SK-N-SH (cell line): ENCODE data around the gene RASSF1. TPM values are rescaled to one million over a fixed set of nuclear protein-coding genes. Genes with fewer than 3 reads are reported as not detected.
"Not testable (repeated sequence)": the region's sequence is repeated elsewhere in the genome, so short reads cannot be mapped to it uniquely, and the experiment has no call there.

ENCODE experiments used
- CTCF ChIA-PET: fragments of 300-600, 350-600 bp; formaldehyde crosslinking; extraction: SDS; loops from one replicate; lab custom pipeline; 2021; lab: Yijun Ruan, JAX
- POLR2A ChIA-PET: fragments of 350-600 bp; sonication (Branson Sonifier 250); formaldehyde crosslinking; extraction: SDS; loops from one replicate; lab custom pipeline; 2020; ENCODE audit warnings: antibody characterized with exemption, inconsistent platforms; lab: Yijun Ruan, JAX
- DNase-seq: peaks from one replicate; pipeline ENCODE4 v3.0.0; 2012
- H2AFZ ChIP-seq: fragments of 200-600 bp; sonication (generic); 2 replicates; pipeline ENCODE4 v1.8.1; 2016; ENCODE audit warnings: antibody characterized with exemption, mild to moderate bottlenecking, low read depth
- H3F3A ChIP-seq: fragments of 200-600 bp; sonication (generic); replicated peaks from 2 replicates; pipeline ENCODE3; 2016; ENCODE audit warnings: antibody characterized with exemption, mild to moderate bottlenecking; ENCODE audit not compliant: insufficient read depth
- H3K27ac ChIP-seq, 2 experiments: fragments of 200-500 bp in 1 of 2; fragments of 200-600 bp in 1 of 2; sonication (Bioruptor generic) in 1 of 2; sonication (generic), shearing (Covaris generic) in 1 of 2; 2 replicates each; pipeline versions ENCODE4 v1.5.1 to v1.6.1; 2014 to 2016; ENCODE audit warnings: low read depth in 2 of 2, inconsistent platforms in 1 of 2, low read length in 1 of 2, mild to moderate bottlenecking in 1 of 2, mixed read lengths in 1 of 2
- H3K27me3 ChIP-seq: fragments of 200-600 bp; sonication (generic), shearing (Covaris generic); 2 replicates; pipeline ENCODE4 v1.6.1; 2016; ENCODE audit warnings: mixed run types; ENCODE audit not compliant: insufficient read depth
- H3K36me3 ChIP-seq, 2 experiments: fragments of 200-500 bp in 1 of 2; fragments of 200-600 bp in 1 of 2; sonication (Bioruptor generic) in 1 of 2; sonication (generic) in 1 of 2; replicated peaks in 1 of 2; 2 replicates each; pipeline versions ENCODE3 to v1.5.1; 2014 to 2016; ENCODE audit warnings: low read length in 1 of 2, mild to moderate bottlenecking in 1 of 2; ENCODE audit not compliant: insufficient read depth in 2 of 2, control insufficient read depth in 1 of 2
- H3K4me1 ChIP-seq, 2 experiments: fragments of 200-500 bp in 1 of 2; fragments of 200-600 bp in 1 of 2; sonication (Bioruptor generic) in 1 of 2; sonication (generic), shearing (Covaris generic) in 1 of 2; 2 replicates each; pipeline versions ENCODE4 v1.5.1 to v1.6.1; 2014 to 2016; ENCODE audit warnings: low read depth in 1 of 2, low read length in 1 of 2, mixed run types in 1 of 2; ENCODE audit not compliant: insufficient read depth in 2 of 2, control insufficient read depth in 1 of 2
- H3K4me2 ChIP-seq: fragments of 200-600 bp; sonication (generic), shearing (Covaris generic); 2 replicates; pipeline ENCODE4 v1.6.1; 2017; ENCODE audit warnings: mixed run types
- H3K4me3 ChIP-seq, 2 experiments: fragments of 200-500 bp in 1 of 2; fragments of 200-600 bp in 1 of 2; sonication (Bioruptor generic) in 1 of 2; sonication (generic), shearing (Covaris generic) in 1 of 2; 2 replicates each; pipeline versions ENCODE4 v1.5.1 to v1.8.1; 2014 to 2016; ENCODE audit warnings: low read depth in 2 of 2, inconsistent platforms in 1 of 2, low read length in 1 of 2, mild to moderate bottlenecking in 1 of 2, mixed read lengths in 1 of 2, moderate library complexity in 1 of 2
- H3K79me2 ChIP-seq: fragments of 200-600 bp; sonication (generic); 2 replicates; pipeline ENCODE4 v1.8.1; 2017; ENCODE audit warnings: mild to moderate bottlenecking; ENCODE audit not compliant: insufficient read depth
- H3K9ac ChIP-seq: fragments of 200-600 bp; sonication (generic); 2 replicates; pipeline ENCODE4 v1.6.1; 2017; ENCODE audit warnings: mixed run types
- H3K9me2 ChIP-seq: fragments of 200-600 bp; sonication (generic); 2 replicates; pipeline ENCODE4 v1.6.1; 2017; ENCODE audit warnings: mixed run types
- H3K9me3 ChIP-seq: fragments of 200-600 bp; sonication (generic); 2 replicates; pipeline ENCODE4 v1.6.1; 2017; ENCODE audit warnings: mixed run types, mild to moderate bottlenecking, moderate library complexity
- H4K20me1 ChIP-seq: fragments of 200-600 bp; sonication (generic); 2 replicates; pipeline ENCODE4 v1.6.1; 2017; ENCODE audit warnings: mild to moderate bottlenecking, mixed run types; ENCODE audit not compliant: insufficient read depth
- ELF1 ChIP-seq: IDR thresholded peaks from 2 replicates; pipeline ENCODE4 v1.4.0; 2012
- FOSL2 ChIP-seq: IDR thresholded peaks from 2 replicates; pipeline ENCODE4 v1.4.0; 2012; ENCODE audit warnings: low read depth, mild to moderate bottlenecking, moderate library complexity, borderline replicate concordance
- FOXM1 ChIP-seq: IDR thresholded peaks from 2 replicates; pipeline ENCODE4 v1.4.0; 2012; ENCODE audit warnings: low read depth, mild to moderate bottlenecking
- GABPA ChIP-seq: IDR thresholded peaks from 2 replicates; pipeline ENCODE4 v1.4.0; 2012; ENCODE audit warnings: low read depth, mild to moderate bottlenecking
- GATA2 ChIP-seq: sonication (generic); formaldehyde crosslinking; IDR thresholded peaks from 2 replicates; pipeline ENCODE4 v1.5.0; 2020; ENCODE audit warnings: mild to moderate bottlenecking, missing genetic modification reagents
- NRF1 ChIP-seq: IDR thresholded peaks from 2 replicates; pipeline ENCODE4 v1.6.1; 2012; ENCODE audit warnings: low read depth, mild to moderate bottlenecking, low read length
- PBX3 ChIP-seq: IDR thresholded peaks from 2 replicates; pipeline ENCODE4; 2012
- POLR2AphosphoS5 ChIP-seq: IDR thresholded peaks from 2 replicates; pipeline ENCODE4 v1.6.1; 2012; ENCODE audit warnings: low read depth, low read length
- REST ChIP-seq: IDR thresholded peaks from 2 replicates; pipeline ENCODE4 v1.6.1; 2012; ENCODE audit warnings: mild to moderate bottlenecking, low read depth, low read length, moderate library complexity
- TEAD4 ChIP-seq: IDR thresholded peaks from 2 replicates; pipeline ENCODE4 v1.4.0; 2012; ENCODE audit warnings: mild to moderate bottlenecking, borderline replicate concordance; ENCODE audit not compliant: insufficient read depth
- YY1 ChIP-seq: IDR thresholded peaks from 2 replicates; pipeline ENCODE4 v1.4.0; 2012; ENCODE audit warnings: low read depth, mild to moderate bottlenecking
- ZBTB33 ChIP-seq: IDR thresholded peaks from 2 replicates; pipeline ENCODE4 v1.4.0; 2012; ENCODE audit warnings: low read depth, borderline replicate concordance
- WGBS: methylation state at CpG from one replicate; pipeline ENCODE4 v1.1.6; 2017; ENCODE audit warnings: low lambda C conversion rate; 5-methylcytosine and 5-hydroxymethylcytosine counted together
- polyA plus RNA-seq, 3 experiments: library from polyadenylated mRNA; depleted of rRNA; stranded (reverse); fragments of >200 nt; gene quantifications; 2 replicates each; pipeline ENCODE4 v1.2.3, GENCODE V29; 2012
- TF ChIP-seq, protein P1 (sequence below): IDR thresholded peaks from 2 replicates; pipeline ENCODE4 v1.4.0; 2012; ENCODE audit warnings: low read depth

The RASSF1 gene
- polyA plus RNA-seq, 1 of the 3 experiments (the other 2 are of a cell fraction), result 28.1 TPM

- H3K79me2 ChIP-seq, H3K4me3 ChIP-seq, H2AFZ ChIP-seq, H3K4me2 ChIP-seq, H3K4me1 ChIP-seq, H3K9ac ChIP-seq, H3K27ac ChIP-seq, CTCF ChIA-PET, H3K9me3 ChIP-seq, DNase-seq, H4K20me1 ChIP-seq, POLR2A ChIA-PET, H3K9me2 ChIP-seq, H3K27me3 ChIP-seq: not testable (repeated sequence)
- peaks cover under 1 to 16% of the 10 kb centered on the region in 2 experiments for H3K36me3 ChIP-seq
- peaks cover 17% of the 10 kb centered on the region for H3F3A ChIP-seq
- WGBS, result 100% methylated on average over 2 of the region's 32 CpGs
These were observed 28.6 kb downstream of the RASSF1 start for GRCh38 chr3:50312041-50312440.

DNA sequence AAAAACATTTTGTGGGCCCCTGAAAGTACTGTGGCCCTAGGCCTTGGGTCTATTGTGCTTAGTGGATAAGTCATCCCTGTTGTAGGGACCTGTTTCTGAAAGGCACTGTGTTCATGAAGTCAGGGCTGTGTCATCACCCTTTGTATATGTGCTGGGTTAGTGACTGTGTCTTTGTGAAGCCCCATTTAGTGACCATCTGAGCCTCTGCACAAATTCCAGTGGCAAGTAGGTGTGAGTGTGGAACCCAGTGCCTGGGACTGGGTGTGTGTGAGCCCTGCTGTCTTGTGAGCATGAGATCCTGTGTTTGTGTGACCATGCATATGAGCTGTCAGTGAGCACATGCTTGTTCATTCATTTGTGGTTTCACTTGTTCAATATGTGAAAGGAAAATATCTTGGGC lies 36.0 kb downstream of the RASSF1 start:
- Histone ChIP-seq H4K20me1 (no peaks in the 10 kb centered on the region), H3K36me3 (peaks cover 0 to 10% of the 10 kb centered on the region in 2 experiments), H3K9me3 (peaks cover 15% of the 10 kb centered on the region; the same call in 1 of the 2 replicates), H3K9me2 (no peaks in the 10 kb centered on the region), H3K79me2 (no peaks in the 10 kb centered on the region), H3K4me2 (no peak overlapping the region), H3K4me3 (no peak overlapping the region), H3K9ac (no peak overlapping the region), H2AFZ (no peak overlapping the region), H3F3A (peaks cover 4% of the 10 kb centered on the region), H3K4me1 (peaks cover 4 to 29% of the 10 kb centered on the region in 2 experiments; a peak in 2 of 4 replicates), H3K27ac (no peak overlapping the region), H3K27me3 (no peaks in the 10 kb centered on the region)
- TF ChIP-seq GABPA, result no peak
- no peak for TF ChIP-seq REST
- TF ChIP-seq, protein P1, sequence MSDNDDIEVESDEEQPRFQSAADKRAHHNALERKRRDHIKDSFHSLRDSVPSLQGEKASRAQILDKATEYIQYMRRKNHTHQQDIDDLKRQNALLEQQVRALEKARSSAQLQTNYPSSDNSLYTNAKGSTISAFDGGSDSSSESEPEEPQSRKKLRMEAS, result no peak
- no peak for TF ChIP-seq NRF1
- no peak for TF ChIP-seq ZBTB33
- TF ChIP-seq YY1, result no peak
- no peak for TF ChIP-seq FOSL2
- no peak for TF ChIP-seq ELF1
- TF ChIP-seq FOXM1, result no peak
- no peak for TF ChIP-seq PBX3
- TF ChIP-seq TEAD4, result no peak
- TF ChIP-seq POLR2AphosphoS5, result no peak
- no peak for TF ChIP-seq GATA2 (CRISPR knock-in tag)
- DNase-seq, result no peak
- ChIA-PET CTCF (interaction anchor here (0.7 to 7.7 kb wide), 4 partner anchors 15 to 110 kb away, joined by 3 to 45 read pairs (median 4); no protein-coding TSS in a partner anchor), POLR2A (no interaction called here)
